ENCODE results near the gene MPPE1. TPM values are rescaled to one million over a fixed set of nuclear protein-coding genes. Genes with fewer than 3 reads are reported as not detected.

The MPPE1 gene
- total and polyA plus RNA-seq, 9 of the 15 experiments (the other 6 are each of a cell fraction or from before 2014, with no cell fraction given): 10.7 to 19.5 (median 13.3) TPM

GRCh38 chr18:11851146-11851805 lies 56.8 kb downstream of the MPPE1 start, which contains the start of gene CHMP1B (continued):
- TF ChIP-seq RAD21 (CRISPR knock-in tag; conservative IDR thresholded peaks at IDR 0.05 in 1 of 2, IDR thresholded peaks at IDR 0.05 in 1 of 2) (no peak; a peak in 1 of 4 replicates), TBP (optimal IDR thresholded peaks at IDR 0.05; ENCODE audit: low read depth, low read length) (peak; percentile 91), ZBTB33 (CRISPR knock-in tag; IDR thresholded peaks at IDR 0.05) (no peak), HOXB6 (CRISPR knock-in tag; IDR thresholded peaks at IDR 0.05; ENCODE audit: borderline replicate concordance) (no peak), KLF13 (tag; IDR thresholded peaks at IDR 0.05; ENCODE audit: borderline replicate concordance, low read depth) (no peak), ZBTB8A (IDR thresholded peaks at IDR 0.05; ENCODE audit: partially characterized antibody) (no peak), NELFE (IDR thresholded peaks at IDR 0.05; ENCODE audit: insufficient read depth, insufficient read length) (peak; percentile 16), PTBP1 (IDR thresholded peaks at IDR 0.05; ENCODE audit: low read depth, low read length) (no peak), ZNF134 (CRISPR knock-in tag; conservative IDR thresholded peaks at IDR 0.05) (no peak), GATAD2A (IDR thresholded peaks at IDR 0.05) (no peak), ASH1L (IDR thresholded peaks at IDR 0.05; ENCODE audit: borderline replicate concordance, low read depth, partially characterized antibody) (peak; percentile 51), MTA3 (IDR thresholded peaks at IDR 0.05; ENCODE audit: borderline replicate concordance) (peak; percentile 86), TFE3 (CRISPR knock-in tag; IDR thresholded peaks at IDR 0.05) (no peak), ZNF644 (tag; IDR thresholded peaks at IDR 0.05; ENCODE audit: low read depth) (no peak), KLF16 (IDR thresholded peaks at IDR 0.05) (no peak), POU5F1 (IDR thresholded peaks at IDR 0.05; ENCODE audit: borderline replicate concordance, low read depth, low read length, partially characterized antibody) (peak; percentile 69), ZNF592 (IDR thresholded peaks at IDR 0.05) (no peak), ZKSCAN8 (CRISPR knock-in tag; IDR thresholded peaks at IDR 0.05) (0 out of 2 replicates have a peak, but pooled peaks have one; percentile 28), GABPB2 (CRISPR knock-in tag; conservative IDR thresholded peaks at IDR 0.05) (no peak), NCOR1 (IDR thresholded peaks at IDR 0.05) (peak; percentile 33; the same call in 1 of the 2 replicates), ZNF830 (CRISPR knock-in tag; IDR thresholded peaks at IDR 0.05) (no peak), CHCHD3 (CRISPR knock-in tag; IDR thresholded peaks at IDR 0.05) (no peak)
